T-helper 1 cell treated with Interleukin-12 subunit alpha and Interleukin-12 subunit beta and Interleukin-4 antibody, amounts not matched to agents 30 μg/mL and 1 μg/mL, for 36 hours (primary cell): ENCODE measurements around the gene SNTG2.
A peak's percentile ranks its signal among the peaks of the same experiment; 100 is the strongest.
"Not testable (repeated sequence)": the region's sequence is repeated elsewhere in the genome, so short reads cannot be mapped to it uniquely, and the experiment has no call there.

Experiments used
- H3K27ac Mint-ChIP-seq: one replicate; pipeline ENCODE4 v1.8.0; 2021; ENCODE audit warnings: mild to moderate bottlenecking, mixed read lengths
- H3K27me3 Mint-ChIP-seq: one replicate; pipeline ENCODE4 v1.8.0; 2021; ENCODE audit warnings: low read depth, mixed read lengths
- H3K36me3 Mint-ChIP-seq: one replicate; pipeline ENCODE4 v1.8.0; 2021; ENCODE audit warnings: low read depth, mixed read lengths
- H3K4me1 Mint-ChIP-seq: one replicate; pipeline ENCODE4 v1.8.0; 2021; ENCODE audit warnings: low read depth, mixed read lengths
- H3K4me3 Mint-ChIP-seq: one replicate; pipeline ENCODE4 v1.8.0; 2021; ENCODE audit warnings: mild to moderate bottlenecking, moderate library complexity, mixed read lengths
- H3K9me3 Mint-ChIP-seq: one replicate; pipeline ENCODE4 v1.8.0; 2021; ENCODE audit warnings: mixed read lengths

Gene SNTG2

GRCh38 chr2:1125633-1126370, 175.2 kb downstream of the SNTG2 start:
- Mint-ChIP-seq H3K4me1 (no peaks in the 10 kb centered on the region), H3K4me3 (no peak overlapping the region), H3K36me3 (no peaks in the 10 kb centered on the region), H3K27me3 (peaks cover 6% of the 10 kb centered on the region), H3K9me3 (no peaks in the 10 kb centered on the region), H3K27ac (no peak overlapping the region)

DNA sequence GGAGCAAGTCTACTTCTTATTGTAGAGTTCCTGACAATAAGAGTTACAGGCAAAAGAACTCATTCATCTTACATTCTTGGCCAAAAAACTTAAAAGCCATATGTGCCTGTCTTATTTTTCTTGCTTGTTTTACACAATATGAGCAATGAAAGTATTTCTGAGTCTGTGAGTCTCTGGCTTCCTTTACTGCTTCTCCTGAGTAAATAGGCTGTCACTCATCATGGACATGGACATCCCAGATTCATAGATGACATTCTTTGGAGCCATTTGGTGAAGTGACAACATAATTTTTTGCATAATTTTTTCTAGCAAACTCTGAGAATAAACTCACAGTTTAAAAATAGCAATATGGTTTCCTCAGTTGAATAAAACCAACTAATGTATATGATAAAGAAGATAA, 179.3 kb downstream of the SNTG2 start:
- no peaks in the 10 kb centered on the region for H3K9me3 Mint-ChIP-seq
- H3K27ac Mint-ChIP-seq: no peak overlapping the region
- H3K36me3 Mint-ChIP-seq: no peaks in the 10 kb centered on the region

GRCh38 chr2:1130922-1131321, 180.3 kb downstream of the SNTG2 start:
- no peaks in the 10 kb centered on the region for H3K36me3 Mint-ChIP-seq
- peaks cover 4% of the 10 kb centered on the region for H3K4me1 Mint-ChIP-seq
- H3K27me3 Mint-ChIP-seq: no peaks in the 10 kb centered on the region
- no peaks in the 10 kb centered on the region for H3K9me3 Mint-ChIP-seq
- H3K4me3 Mint-ChIP-seq: no peak overlapping the region
- no peak overlapping the region for H3K27ac Mint-ChIP-seq

More for the DNA sequence above, 179.3 kb downstream of the SNTG2 start:
- Mint-ChIP-seq H3K4me3 (no peak overlapping the region), H3K27me3 (no peaks in the 10 kb centered on the region), H3K4me1 (peaks cover 4% of the 10 kb centered on the region)

- Mint-ChIP-seq H3K36me3 (no peaks in the 10 kb centered on the region), H3K27me3 (no peaks in the 10 kb centered on the region), H3K4me3 (no peak overlapping the region), H3K27ac (no peak overlapping the region), H3K4me1 (peaks cover 11% of the 10 kb centered on the region), H3K9me3 (no peaks in the 10 kb centered on the region)
These were observed 181.8 kb downstream of the SNTG2 start for GRCh38 chr2:1132328-1132969.

GRCh38 chr2:1133896-1134295, 183.2 kb downstream of the SNTG2 start:
- peaks cover 11% of the 10 kb centered on the region for H3K4me1 Mint-ChIP-seq
- not testable (repeated sequence) for H3K27ac Mint-ChIP-seq, H3K9me3 Mint-ChIP-seq, H3K27me3 Mint-ChIP-seq, H3K36me3 Mint-ChIP-seq
- H3K4me3 Mint-ChIP-seq: peak overlapping the region; percentile 32

GRCh38 chr2:1134629-1135028, 184.0 kb downstream of the SNTG2 start:
- no peak overlapping the region for H3K27ac Mint-ChIP-seq
- no peaks in the 10 kb centered on the region for H3K9me3 Mint-ChIP-seq
- H3K36me3 Mint-ChIP-seq: no peaks in the 10 kb centered on the region
- peaks cover 11% of the 10 kb centered on the region for H3K4me1 Mint-ChIP-seq
- no peaks in the 10 kb centered on the region for H3K27me3 Mint-ChIP-seq
- no peak overlapping the region for H3K4me3 Mint-ChIP-seq

- Mint-ChIP-seq H3K4me3 (no peak overlapping the region), H3K27me3 (no peaks in the 10 kb centered on the region), H3K9me3 (no peaks in the 10 kb centered on the region), H3K4me1 (peaks cover 11% of the 10 kb centered on the region), H3K27ac (no peak overlapping the region), H3K36me3 (no peaks in the 10 kb centered on the region)
These were observed 185.4 kb downstream of the SNTG2 start for GRCh38 chr2:1136067-1136466.

DNA sequence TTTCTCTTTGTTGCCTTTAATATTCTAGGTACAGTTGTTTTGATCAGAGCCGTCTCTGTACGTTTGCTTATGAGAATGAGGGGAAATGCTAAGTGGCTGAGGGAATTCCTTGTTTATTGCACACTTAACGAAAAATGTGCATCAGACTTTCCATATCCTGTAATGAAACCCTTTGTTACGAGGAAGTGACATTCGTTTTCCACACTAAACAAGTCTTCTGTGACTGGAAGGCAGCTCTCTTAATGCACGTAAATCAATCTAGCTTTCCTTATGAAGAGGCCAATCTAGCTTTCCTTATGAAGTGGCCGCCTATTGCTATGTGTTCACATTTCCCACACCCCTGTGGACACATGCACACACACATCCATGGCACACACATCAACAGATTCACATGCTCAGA, 186.2 kb downstream of the SNTG2 start:
- H3K36me3 Mint-ChIP-seq: no peaks in the 10 kb centered on the region
- no peaks in the 10 kb centered on the region for H3K27me3 Mint-ChIP-seq
- no peak overlapping the region for H3K4me3 Mint-ChIP-seq
- H3K4me1 Mint-ChIP-seq: peaks cover 11% of the 10 kb centered on the region
- H3K9me3 Mint-ChIP-seq: no peaks in the 10 kb centered on the region
- H3K27ac Mint-ChIP-seq: no peak overlapping the region

GRCh38 chr2:1137264-1137663, 186.6 kb downstream of the SNTG2 start:
- H3K9me3 Mint-ChIP-seq: no peaks in the 10 kb centered on the region
- H3K4me1 Mint-ChIP-seq: peaks cover 11% of the 10 kb centered on the region
- no peaks in the 10 kb centered on the region for H3K36me3 Mint-ChIP-seq
- H3K27me3 Mint-ChIP-seq: no peaks in the 10 kb centered on the region
- no peak overlapping the region for H3K27ac Mint-ChIP-seq
- H3K4me3 Mint-ChIP-seq: no peak overlapping the region

DNA sequence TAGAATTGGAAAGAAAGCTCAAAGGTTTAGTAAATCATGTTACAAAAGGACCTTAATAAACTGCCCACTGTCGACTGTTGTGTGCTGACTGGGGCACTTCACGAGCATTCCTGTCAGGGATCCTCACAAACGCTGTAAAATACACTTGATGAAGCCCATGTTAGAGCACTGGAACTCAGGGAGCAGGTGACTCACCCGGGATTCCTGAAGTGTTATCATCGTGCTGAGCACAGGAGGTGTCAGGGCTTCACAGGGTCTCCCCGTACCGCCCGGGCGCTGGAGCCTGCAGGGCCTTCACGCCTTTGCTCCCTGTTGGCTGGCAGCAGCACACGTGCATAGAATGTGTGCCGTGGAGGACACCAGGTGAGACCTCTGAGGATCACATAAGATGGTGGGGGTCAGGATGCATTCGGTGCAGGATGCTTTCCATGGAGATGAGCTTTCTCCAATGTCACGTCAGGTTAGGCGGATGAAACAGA, 187.3 kb downstream of the SNTG2 start:
- no peaks in the 10 kb centered on the region for H3K27me3 Mint-ChIP-seq
- no peaks in the 10 kb centered on the region for H3K9me3 Mint-ChIP-seq
- no peak overlapping the region for H3K27ac Mint-ChIP-seq
- H3K4me3 Mint-ChIP-seq: no peak overlapping the region
- H3K4me1 Mint-ChIP-seq: peaks cover 11% of the 10 kb centered on the region
- H3K36me3 Mint-ChIP-seq: no peaks in the 10 kb centered on the region

DNA sequence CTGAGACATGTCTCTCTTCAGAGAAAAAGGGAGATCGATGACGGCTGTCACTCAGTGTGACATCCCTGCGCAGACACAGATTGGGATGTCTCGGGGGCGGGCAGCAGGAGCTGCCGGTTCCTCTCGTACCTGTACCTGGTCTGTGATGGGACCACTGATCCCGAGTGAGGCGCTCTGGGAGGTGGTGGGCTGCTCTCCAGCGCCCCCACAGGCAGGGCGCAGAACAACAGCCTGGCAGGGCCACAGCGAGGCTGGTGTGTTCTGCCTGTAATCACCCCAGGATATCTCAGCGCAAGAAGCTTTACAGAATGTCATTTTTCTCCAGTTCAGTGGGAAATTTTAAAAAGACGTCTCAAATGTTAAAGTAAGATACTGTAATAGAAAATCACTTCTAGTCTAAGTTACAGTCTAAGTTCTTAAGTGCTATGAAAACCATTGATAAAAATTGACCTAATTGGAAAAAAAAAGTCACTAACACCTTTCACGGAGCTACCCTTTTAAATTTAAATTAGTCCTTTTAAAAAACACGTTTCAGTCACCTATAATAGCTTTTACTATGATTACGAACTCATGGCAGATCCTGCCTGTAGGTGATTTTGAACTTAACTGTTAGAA, 189.8 kb downstream of the SNTG2 start:
- H3K27me3 Mint-ChIP-seq: no peaks in the 10 kb centered on the region
- peaks cover 9% of the 10 kb centered on the region for H3K9me3 Mint-ChIP-seq
- no peak overlapping the region for H3K4me3 Mint-ChIP-seq
- H3K36me3 Mint-ChIP-seq: no peaks in the 10 kb centered on the region
- H3K4me1 Mint-ChIP-seq: peaks cover 8% of the 10 kb centered on the region
- H3K27ac Mint-ChIP-seq: no peak overlapping the region

DNA sequence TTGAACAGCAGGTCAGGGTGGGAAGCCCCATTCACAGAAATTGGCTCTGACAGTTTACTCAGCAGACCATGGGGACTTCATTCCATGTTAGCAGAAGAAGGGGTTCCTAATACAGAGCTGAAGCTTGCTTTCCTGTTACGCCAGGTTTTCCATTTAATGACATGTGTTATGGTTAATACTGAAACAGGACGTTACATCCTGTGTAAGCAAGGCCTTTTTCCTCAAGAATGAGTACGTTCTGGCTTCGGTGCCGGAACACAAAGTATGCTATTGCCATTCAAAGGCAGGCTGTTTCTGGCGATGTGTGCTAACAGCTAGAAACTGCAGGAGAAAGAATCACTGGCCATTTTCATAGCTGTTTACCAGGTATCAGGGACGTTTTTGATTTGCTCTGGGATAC, 190.4 kb downstream of the SNTG2 start:
- H3K4me1 Mint-ChIP-seq: peaks cover 8% of the 10 kb centered on the region
- peaks cover 9% of the 10 kb centered on the region for H3K9me3 Mint-ChIP-seq
- H3K27me3 Mint-ChIP-seq: no peaks in the 10 kb centered on the region
- H3K27ac Mint-ChIP-seq: no peak overlapping the region
- H3K36me3 Mint-ChIP-seq: no peaks in the 10 kb centered on the region
- no peak overlapping the region for H3K4me3 Mint-ChIP-seq

DNA sequence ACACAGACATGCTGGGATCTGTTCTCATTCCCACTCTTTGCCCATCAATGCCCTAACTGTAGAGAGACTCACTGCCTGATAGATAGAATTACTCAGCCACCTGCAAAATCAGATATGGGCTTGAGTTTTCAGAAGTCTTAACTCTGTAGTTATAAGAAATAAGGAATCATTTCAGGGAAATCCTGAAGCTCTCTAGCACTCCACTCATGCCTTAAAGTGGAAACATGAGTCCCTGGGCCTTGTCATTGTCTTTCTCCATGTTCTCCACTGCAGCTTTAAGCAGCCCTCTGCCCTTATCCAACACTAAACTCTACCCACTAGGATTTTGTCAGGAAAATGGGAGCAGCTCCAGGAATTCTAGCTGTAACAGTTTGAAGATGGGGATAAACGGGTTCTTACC, 192.5 kb downstream of the SNTG2 start:
- H3K36me3 Mint-ChIP-seq: no peaks in the 10 kb centered on the region
- no peaks in the 10 kb centered on the region for H3K4me1 Mint-ChIP-seq
- H3K4me3 Mint-ChIP-seq: no peak overlapping the region
- peaks cover 9% of the 10 kb centered on the region for H3K9me3 Mint-ChIP-seq
- no peak overlapping the region for H3K27ac Mint-ChIP-seq
- H3K27me3 Mint-ChIP-seq: no peaks in the 10 kb centered on the region

GRCh38 chr2:1147873-1148612, 197.4 kb downstream of the SNTG2 start:
- Mint-ChIP-seq H3K4me1 (no peaks in the 10 kb centered on the region), H3K27me3 (no peaks in the 10 kb centered on the region), H3K36me3 (no peaks in the 10 kb centered on the region), H3K4me3 (no peak overlapping the region), H3K27ac (no peak overlapping the region), H3K9me3 (peaks cover 9% of the 10 kb centered on the region)
